Smooth muscle cell (in vitro differentiated cells): Measurements from ENCODE around the gene MYL7. TPM values are rescaled to one million over a fixed set of nuclear protein-coding genes. Genes with fewer than 3 reads are reported as not detected.

Experiments
- DNase-seq: peaks from one replicate; lab custom pipeline; 2025; ENCODE audit not compliant: unreplicated experiment; lab: John Stamatoyannopoulos, UW
- H2AFZ ChIP-seq: fragments of 200-600 bp; sonication (generic); 2 replicates; pipeline ENCODE4 v1.6.0; 2016; ENCODE audit warnings: antibody characterized with exemption, low read depth, mild to moderate bottlenecking
- H3F3A ChIP-seq: fragments of 200-600 bp; sonication (generic); 2 replicates; pipeline ENCODE4 v1.6.0; 2017; ENCODE audit warnings: antibody characterized with exemption, low read depth
- H3K27ac ChIP-seq: fragments of 200-600 bp; sonication (generic); 2 replicates; pipeline ENCODE4 v1.5.1; 2016; ENCODE audit warnings: low read depth, mild to moderate bottlenecking
- H3K27me3 ChIP-seq: fragments of 200-600 bp; sonication (generic); 2 replicates; pipeline ENCODE4 v1.6.1; 2016; ENCODE audit warnings: low read depth, mild to moderate bottlenecking
- H3K36me3 ChIP-seq: fragments of 200-600 bp; sonication (generic); 2 replicates; pipeline ENCODE4 v1.5.1; 2016; ENCODE audit warnings: low read depth
- H3K4me1 ChIP-seq: fragments of 200-600 bp; sonication (generic); 2 replicates; pipeline ENCODE4 v1.5.1; 2016; ENCODE audit warnings: low read depth
- H3K4me2 ChIP-seq: fragments of 200-600 bp; sonication (generic); 2 replicates; pipeline ENCODE4 v1.6.0; 2016; ENCODE audit warnings: mild to moderate bottlenecking
- H3K4me3 ChIP-seq: fragments of 200-600 bp; sonication (generic); 2 replicates; pipeline ENCODE4 v1.5.1; 2016; ENCODE audit warnings: mild to moderate bottlenecking
- H3K79me2 ChIP-seq: fragments of 200-600 bp; sonication (generic); 2 replicates; pipeline ENCODE4 v1.6.0; 2016; ENCODE audit warnings: low read depth, mild to moderate bottlenecking
- H3K9ac ChIP-seq: fragments of 200-600 bp; sonication (generic); 2 replicates; pipeline ENCODE4 v1.6.0; 2016; ENCODE audit warnings: low read depth
- H3K9me3 ChIP-seq: fragments of 200-600 bp; sonication (generic); replicated peaks from 2 replicates; pipeline ENCODE4 v1.5.1; 2016; ENCODE audit warnings: low read depth
- H4K20me1 ChIP-seq: fragments of 200-600 bp; sonication (generic); 2 replicates; pipeline ENCODE4 v1.6.0; 2016; ENCODE audit warnings: low read depth
- WGBS: methylation state at CpG from one replicate; pipeline ENCODE4 v1.1.7; 2016; ENCODE audit warnings: low lambda C conversion rate; 5-methylcytosine and 5-hydroxymethylcytosine counted together
- polyA plus RNA-seq: library from polyadenylated mRNA; unstranded; fragments of >200 nt; fragmentation: Nextera tagmentation; extraction: Ambion mirVana; gene quantifications from 2 replicates; pipeline ENCODE4 v1.2.1, GENCODE V29; 2016
- total RNA-seq: library from RNA; depleted of rRNA; stranded (reverse); fragments of >200 nt; gene quantifications from 2 replicates; pipeline ENCODE4 v1.2.3, GENCODE V29; 2014
- TF ChIP-seq, protein P1 (sequence below): fragments of 200-600 bp; sonication (generic); IDR thresholded peaks from 2 replicates; pipeline ENCODE4 v1.5.1; 2017; ENCODE audit warnings: borderline replicate concordance, mild to moderate bottlenecking, antibody characterized with exemption; ENCODE audit not compliant: insufficient read depth, poor library complexity, severe bottlenecking

The MYL7 gene
- total and polyA plus RNA-seq, 2 experiments from 2014 or later = 35.8 to 95.1 TPM

DNA sequence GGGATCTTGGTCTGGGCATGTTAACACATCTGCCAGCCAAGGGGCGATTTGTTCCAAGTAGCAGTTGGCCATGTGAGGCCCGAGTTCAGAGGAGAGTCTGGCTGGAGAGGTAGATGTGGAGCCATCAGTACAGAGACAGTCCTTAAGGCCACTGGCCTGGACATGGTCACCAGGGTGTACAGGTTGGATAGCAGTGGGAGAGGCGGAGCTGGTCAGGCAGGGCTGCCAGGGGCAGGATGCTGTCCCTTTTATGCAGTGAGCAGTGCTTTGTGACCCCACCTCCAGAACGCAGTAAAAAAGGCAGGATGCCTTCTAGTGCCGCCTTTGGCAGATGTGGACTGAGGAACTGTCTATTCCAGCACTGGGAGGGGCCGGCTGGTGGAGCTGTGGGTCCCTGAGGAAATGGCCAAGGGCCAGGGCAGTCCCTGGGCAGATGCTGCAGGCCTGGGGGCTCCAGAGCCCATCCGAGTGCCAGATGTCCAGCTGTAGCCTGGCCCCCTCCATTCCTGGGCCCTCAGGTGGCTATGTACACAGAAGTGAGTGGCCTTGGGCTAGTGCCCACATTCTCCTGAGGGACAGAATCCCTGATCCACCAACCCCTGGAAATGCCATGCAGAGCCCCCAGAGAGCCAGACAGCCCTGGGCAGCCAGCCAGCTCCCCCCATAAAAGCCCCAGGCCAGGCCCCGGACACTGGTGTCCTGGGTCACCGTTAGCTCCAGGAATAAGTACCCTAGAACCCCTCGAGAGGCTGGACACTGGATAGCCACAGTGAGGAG, 17.2 kb upstream of the MYL7 start:
- H3K36me3 ChIP-seq = no peaks in the 10 kb centered on the region
- no peaks in the 10 kb centered on the region for H3K9me3 ChIP-seq
- no peak for DNase-seq
- H3K4me2 ChIP-seq = no peak overlapping the region
- no peak overlapping the region for H3K9ac ChIP-seq
- no peaks in the 10 kb centered on the region for H3F3A ChIP-seq
- 85% methylated on average over 10 of the region's 10 CpGs for WGBS
- no peaks in the 10 kb centered on the region for H3K79me2 ChIP-seq
- TF ChIP-seq, protein P1, sequence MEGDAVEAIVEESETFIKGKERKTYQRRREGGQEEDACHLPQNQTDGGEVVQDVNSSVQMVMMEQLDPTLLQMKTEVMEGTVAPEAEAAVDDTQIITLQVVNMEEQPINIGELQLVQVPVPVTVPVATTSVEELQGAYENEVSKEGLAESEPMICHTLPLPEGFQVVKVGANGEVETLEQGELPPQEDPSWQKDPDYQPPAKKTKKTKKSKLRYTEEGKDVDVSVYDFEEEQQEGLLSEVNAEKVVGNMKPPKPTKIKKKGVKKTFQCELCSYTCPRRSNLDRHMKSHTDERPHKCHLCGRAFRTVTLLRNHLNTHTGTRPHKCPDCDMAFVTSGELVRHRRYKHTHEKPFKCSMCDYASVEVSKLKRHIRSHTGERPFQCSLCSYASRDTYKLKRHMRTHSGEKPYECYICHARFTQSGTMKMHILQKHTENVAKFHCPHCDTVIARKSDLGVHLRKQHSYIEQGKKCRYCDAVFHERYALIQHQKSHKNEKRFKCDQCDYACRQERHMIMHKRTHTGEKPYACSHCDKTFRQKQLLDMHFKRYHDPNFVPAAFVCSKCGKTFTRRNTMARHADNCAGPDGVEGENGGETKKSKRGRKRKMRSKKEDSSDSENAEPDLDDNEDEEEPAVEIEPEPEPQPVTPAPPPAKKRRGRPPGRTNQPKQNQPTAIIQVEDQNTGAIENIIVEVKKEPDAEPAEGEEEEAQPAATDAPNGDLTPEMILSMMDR = no peak
- H3K27me3 ChIP-seq = no peaks in the 10 kb centered on the region
- H3K4me1 ChIP-seq = peaks cover under 1% of the 10 kb centered on the region
- H4K20me1 ChIP-seq = no peaks in the 10 kb centered on the region
- no peak overlapping the region for H2AFZ ChIP-seq
- H3K27ac ChIP-seq = no peak overlapping the region
- no peak overlapping the region for H3K4me3 ChIP-seq

DNA sequence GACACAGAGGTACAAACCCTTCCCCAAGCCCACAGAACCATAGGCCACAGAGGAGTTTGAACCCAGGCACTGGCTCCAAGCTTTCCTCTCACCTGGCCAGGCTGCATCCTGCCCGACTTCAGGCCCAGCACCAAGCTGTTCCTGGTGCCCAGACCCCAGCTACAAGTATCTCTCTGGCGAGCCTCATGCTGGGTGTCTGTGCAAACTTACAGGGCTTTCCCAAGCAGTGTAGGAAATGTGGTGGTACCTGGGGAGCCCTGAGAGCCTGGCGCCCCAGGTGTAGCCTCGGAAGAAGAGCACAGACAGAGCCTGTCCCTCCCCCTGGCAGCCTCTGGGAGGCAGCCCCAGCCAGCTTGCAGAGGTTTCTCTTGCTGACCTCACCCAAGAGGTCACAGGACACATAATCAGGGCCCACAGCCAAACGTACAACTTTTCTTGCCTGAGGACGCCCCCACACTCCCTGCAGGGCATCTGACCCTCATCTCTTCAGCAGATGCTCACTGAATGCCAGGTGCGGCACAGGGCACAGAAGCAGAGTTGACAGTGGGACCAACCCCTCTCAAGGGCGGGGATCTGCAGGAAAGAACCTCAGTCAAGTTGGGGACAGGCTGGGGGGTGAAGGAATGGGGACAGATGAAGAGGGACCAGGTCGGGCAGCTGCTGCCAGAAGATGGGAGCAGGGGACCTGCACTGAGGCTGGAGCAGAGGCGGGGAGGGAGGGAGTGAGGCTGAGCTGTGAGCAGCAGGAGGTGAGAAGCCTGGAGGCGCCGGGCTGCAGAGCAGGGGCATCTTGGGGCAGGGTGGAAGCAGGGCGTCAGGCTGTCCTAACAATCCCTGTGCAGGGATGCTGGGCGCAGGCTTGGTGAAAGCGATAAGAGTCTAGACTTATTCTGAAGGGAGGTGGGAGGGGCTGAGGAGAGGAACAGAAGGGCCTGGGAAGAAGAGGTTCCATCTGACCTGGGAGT, 16.3 kb upstream of the MYL7 start:
- no peak for DNase-seq
- TF ChIP-seq, protein P1 = no peak
- no peaks in the 10 kb centered on the region for H4K20me1 ChIP-seq
- H3K27me3 ChIP-seq = no peaks in the 10 kb centered on the region
- H3F3A ChIP-seq = no peaks in the 10 kb centered on the region
- H3K9ac ChIP-seq = no peak overlapping the region
- H3K79me2 ChIP-seq = no peaks in the 10 kb centered on the region
- no peak overlapping the region for H3K27ac ChIP-seq
- 84% methylated on average over 15 of the region's 15 CpGs for WGBS
- H3K4me2 ChIP-seq = no peak overlapping the region
- H2AFZ ChIP-seq = no peak overlapping the region
- no peaks in the 10 kb centered on the region for H3K36me3 ChIP-seq
- no peak overlapping the region for H3K4me3 ChIP-seq
- H3K9me3 ChIP-seq = no peaks in the 10 kb centered on the region
- no peaks in the 10 kb centered on the region for H3K4me1 ChIP-seq

DNA sequence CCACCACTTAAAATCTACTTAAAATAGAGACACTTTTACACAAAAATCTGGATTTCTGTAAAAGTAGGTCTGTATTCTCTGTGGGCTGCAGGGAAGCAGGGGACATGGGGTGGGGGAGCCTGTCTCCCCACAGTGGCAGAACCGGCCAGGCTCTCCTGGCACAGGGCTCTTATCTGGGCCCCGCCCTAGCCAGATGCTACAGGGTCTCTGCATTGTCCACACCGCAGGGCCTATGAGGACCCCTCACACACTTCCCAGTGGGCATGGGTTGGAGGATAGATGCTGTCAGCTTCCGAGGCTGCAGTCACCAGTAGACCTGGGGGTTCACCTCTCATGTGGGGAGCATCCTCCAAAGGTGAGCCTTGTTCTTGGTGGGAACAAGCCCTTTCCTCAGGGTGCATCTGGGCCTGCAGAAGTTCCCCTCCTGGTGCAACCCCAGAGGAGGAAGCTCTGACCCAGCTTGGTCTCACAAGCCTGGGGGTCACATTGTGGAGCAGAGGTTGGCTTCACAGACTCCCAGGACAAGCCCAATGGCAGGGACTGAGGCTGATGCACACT, 15.4 kb upstream of the MYL7 start:
- no peak overlapping the region for H2AFZ ChIP-seq
- TF ChIP-seq, protein P1 = no peak

More for the DNA sequence above, 15.4 kb upstream of the MYL7 start:
- no peak overlapping the region for H3K4me3 ChIP-seq
- no peak for DNase-seq
- H4K20me1 ChIP-seq = no peaks in the 10 kb centered on the region
- no peaks in the 10 kb centered on the region for H3F3A ChIP-seq
- no peaks in the 10 kb centered on the region for H3K79me2 ChIP-seq
- H3K27ac ChIP-seq = no peak overlapping the region
- no peaks in the 10 kb centered on the region for H3K27me3 ChIP-seq
- no peaks in the 10 kb centered on the region for H3K4me1 ChIP-seq
- no peaks in the 10 kb centered on the region for H3K9me3 ChIP-seq
- no peak overlapping the region for H3K9ac ChIP-seq
- WGBS = 86% methylated on average over 4 of the region's 4 CpGs
- no peaks in the 10 kb centered on the region for H3K36me3 ChIP-seq
- H3K4me2 ChIP-seq = no peak overlapping the region
